HG02759 (cell line): ENCODE data around the gene HRK.
A peak's percentile ranks its signal among the peaks of the same experiment; 100 is the strongest.
"Not testable (repeated sequence)": the region's sequence is repeated elsewhere in the genome, so short reads cannot be mapped to it uniquely, and the experiment has no call there.

Source experiments
- ATAC-seq: cut with Tn5 transposase; IDR thresholded peaks from one replicate; pipeline ENCODE4 v1.9.1; 2021; ENCODE audit warnings: mild to moderate bottlenecking, moderate library complexity; ENCODE audit not compliant: unreplicated experiment

The HRK gene

DNA sequence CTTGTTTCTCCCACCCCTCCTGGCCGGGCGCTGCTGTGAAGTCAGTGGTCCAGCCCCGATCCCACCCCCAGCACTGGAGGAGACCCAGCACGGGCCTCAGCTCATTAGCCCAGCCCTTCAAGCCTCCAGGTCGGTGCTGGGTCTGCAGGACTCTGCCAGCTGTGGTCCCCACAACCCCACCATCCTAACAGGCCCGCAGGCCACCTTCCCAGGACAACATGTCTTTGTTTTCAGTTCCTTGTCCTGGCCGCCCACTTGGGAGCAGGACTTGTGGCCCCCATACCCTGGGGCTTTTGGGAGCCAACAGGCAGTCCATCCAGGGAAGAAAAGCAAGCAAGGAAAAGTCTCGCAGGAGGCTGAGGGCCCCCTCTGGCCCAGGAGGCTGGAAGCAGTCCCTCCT is 60.0 kb downstream of the HRK start:
- no peak for ATAC-seq

DNA sequence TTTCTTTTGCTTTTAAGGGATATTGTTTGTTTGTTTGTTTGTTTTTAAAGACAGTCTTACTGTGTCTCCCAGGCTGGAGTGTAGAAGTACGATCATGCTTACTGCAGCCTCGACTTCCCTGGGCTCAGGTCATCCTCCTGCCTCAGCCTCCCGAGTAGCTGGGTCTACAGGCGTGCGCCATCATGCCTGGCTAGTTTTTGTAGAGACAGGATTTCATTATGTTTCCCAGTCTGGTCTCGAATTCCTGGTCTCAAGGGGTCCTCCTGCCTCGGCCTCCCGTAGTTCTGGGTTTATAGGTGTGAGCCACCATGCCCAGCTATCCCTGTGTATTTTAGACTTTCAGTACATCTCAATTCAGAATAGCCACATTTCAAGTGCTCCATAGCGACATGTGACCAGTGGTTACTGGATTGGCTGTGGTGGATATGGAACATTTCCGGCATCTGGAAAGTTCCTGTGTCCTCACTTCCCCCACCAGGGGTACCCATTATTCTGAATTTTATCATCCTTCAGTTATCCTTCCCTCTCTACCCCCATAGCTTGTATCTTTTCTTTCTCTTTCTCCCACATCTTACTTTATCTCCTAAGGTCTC is 61.1 kb downstream of the HRK start:
- no peak for ATAC-seq

- ATAC-seq: peak; percentile 90
These were observed 62.1 kb downstream of the HRK start for GRCh38 chr12:116818948-116819832.

DNA sequence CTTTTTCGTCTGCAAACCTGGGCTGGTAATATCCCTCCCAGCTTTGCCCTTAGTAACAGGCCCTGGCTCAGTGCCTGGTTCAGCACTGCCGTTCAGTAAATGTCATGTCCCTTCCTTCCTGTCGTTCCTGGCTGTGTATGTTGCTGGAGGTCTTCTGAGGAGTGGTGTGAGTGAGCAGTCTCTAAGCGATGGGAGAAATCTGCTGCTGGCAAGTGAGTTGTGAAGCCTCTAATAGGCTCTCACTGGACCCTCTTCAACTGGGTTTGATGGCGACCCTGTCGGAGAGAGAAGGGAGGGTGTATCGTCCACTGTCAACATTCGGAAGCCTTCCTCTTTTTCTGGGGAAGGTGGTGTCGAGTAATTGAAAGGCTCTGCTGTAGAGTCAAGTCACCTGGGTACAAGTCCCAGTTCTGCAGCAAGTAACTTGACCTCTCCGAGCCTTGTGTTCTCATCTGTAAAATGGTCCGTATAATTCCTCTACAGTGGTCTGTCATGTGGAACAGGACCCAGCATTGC is 62.8 kb downstream of the HRK start:
- ATAC-seq: no peak

- ATAC-seq: not testable (repeated sequence)
These were observed 66.5 kb downstream of the HRK start for GRCh38 chr12:116814766-116815165.

DNA sequence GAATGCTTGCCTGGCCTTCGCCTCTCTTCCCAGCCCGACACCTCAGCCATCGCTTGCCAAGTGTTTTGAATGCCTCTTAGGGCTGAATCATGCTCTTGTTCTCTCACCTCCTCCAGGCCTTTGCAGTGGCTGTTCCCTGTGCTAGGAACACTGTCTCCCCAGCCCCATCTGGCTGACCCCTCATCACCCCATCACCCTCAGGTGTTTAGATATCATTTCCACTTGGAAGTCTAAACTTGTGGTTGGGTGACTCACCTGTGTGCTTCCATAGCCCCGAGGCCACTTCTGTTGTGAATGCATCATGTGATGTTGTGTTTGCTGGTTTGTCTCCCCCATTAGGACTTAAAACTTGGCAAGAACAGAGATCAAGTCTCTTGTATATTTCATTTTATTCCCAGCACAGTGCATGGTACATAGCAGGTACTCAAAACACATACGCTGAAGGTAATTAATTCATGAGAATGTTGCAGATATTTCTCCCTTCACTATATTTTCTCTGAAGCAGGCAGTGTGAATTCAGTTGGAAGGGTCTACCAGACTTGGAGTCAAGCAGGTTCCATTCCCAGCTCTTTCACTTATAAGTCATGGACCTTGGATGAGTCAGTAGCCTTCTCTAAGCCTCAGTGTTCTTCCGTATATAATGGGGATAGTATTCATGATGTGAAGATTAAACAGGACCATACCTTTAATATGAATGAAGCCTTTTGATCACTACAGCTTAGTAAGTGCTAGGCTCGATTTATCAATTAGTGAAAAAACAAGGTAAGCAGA is 67.8 kb downstream of the HRK start:
- no peak for ATAC-seq

GRCh38 chr12:116812238-116812637 is 69.0 kb downstream of the HRK start:
- ATAC-seq: no peak

DNA sequence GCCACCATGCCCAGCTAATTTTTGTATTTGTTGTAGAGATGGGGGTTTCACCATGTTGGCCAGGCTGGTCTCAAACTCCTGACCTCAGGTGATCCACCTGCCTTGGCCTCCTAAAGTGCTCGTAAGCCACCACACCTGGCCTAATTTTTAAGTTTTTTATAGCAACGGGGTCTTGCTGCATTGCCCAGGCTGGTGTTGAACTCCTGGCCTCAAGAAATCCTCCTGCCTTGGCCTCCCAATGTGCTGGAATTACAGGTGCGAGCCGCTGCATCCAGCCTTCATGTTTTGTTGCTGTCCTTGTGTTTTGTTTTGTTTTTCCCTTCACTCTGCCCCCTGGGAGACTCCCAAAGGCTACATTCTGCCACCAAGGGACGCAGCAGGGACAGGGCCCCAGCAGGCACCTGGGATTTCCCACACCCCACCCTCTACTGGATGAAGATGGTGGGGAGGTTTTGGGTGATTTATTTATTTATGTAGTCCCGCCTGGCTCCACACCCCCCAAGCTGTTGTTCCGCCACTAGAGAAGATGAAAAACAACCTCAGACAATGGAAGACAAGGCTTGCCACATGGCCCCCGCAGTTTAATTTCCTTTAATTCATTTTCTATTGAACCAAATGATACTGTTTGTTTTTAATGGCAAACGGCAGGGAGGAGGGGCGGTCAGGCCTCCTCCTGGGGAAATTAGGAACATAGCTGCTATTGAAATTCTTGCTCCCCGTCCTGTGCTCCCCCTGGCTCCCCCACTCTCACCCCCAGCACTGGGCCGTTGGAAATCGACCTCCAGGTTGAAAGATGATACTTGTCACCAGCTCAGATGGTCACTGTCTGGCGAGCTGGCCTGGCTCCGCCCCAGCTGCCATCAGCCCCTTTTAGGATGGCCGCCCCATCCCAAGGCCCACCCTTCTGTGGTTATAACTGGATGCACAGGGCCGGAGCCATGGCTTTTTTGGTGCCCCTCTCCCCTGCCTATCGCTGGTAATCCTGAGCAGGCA is 72.8 kb downstream of the HRK start:
- no peak for ATAC-seq

- no peak for ATAC-seq
These were observed 73.7 kb downstream of the HRK start for GRCh38 chr12:116807546-116807945.

DNA sequence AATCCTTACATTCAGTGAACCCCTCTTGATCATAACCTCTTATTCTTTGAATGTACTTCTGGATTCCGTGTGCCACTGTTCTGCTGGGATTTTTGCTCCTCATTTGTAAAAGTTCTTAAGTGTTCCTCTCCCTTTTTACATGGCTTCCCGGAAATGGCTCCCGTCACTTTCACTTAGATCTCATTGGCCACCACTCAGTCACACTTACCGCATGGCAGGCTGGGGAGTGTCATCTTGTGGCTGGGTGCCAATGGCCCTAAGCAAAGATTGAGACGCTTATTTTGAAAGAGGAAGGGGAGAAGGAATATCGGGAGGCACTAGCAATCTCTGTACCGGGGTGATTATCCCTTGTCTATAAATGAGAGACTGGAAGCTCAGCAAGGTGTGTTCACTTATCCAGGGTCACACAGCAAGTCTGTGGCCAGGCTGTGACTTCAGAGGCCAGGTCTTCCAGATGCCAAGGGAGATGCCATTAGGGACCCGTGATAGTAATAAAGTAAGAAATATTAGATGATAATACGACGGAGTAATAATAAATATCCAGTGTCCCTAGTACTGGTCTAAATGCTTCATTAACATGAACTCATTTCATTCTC is 74.3 kb downstream of the HRK start:
- ATAC-seq: no peak
